LNCaP clone FGC (cell line): ENCODE results near the gene PSMD9.
"Not testable (repeated sequence)": the region's sequence is repeated elsewhere in the genome, so short reads cannot be mapped to it uniquely, and the experiment has no call there.

Experiments
- DNase-seq: peaks from one replicate; pipeline ENCODE4 v3.0.0-alpha.2; 2011; ENCODE audit warnings: low read depth
- H3K4me3 ChIP-seq: 2 replicates; pipeline ENCODE4 v1.5.1; 2011; ENCODE audit warnings: mild to moderate bottlenecking, low read depth, low read length, control low read depth
- TF ChIP-seq, protein P1 (sequence below): IDR thresholded peaks from 2 replicates; pipeline ENCODE4 v1.5.1; 2012; ENCODE audit warnings: mild to moderate bottlenecking; ENCODE audit not compliant: control insufficient read depth, insufficient read depth; ENCODE audit errors: extremely low read depth

The PSMD9 gene

GRCh38 chr12:121925358-121925695, 36.7 kb downstream of the PSMD9 start:
- no peak for DNase-seq
- TF ChIP-seq, protein P1, sequence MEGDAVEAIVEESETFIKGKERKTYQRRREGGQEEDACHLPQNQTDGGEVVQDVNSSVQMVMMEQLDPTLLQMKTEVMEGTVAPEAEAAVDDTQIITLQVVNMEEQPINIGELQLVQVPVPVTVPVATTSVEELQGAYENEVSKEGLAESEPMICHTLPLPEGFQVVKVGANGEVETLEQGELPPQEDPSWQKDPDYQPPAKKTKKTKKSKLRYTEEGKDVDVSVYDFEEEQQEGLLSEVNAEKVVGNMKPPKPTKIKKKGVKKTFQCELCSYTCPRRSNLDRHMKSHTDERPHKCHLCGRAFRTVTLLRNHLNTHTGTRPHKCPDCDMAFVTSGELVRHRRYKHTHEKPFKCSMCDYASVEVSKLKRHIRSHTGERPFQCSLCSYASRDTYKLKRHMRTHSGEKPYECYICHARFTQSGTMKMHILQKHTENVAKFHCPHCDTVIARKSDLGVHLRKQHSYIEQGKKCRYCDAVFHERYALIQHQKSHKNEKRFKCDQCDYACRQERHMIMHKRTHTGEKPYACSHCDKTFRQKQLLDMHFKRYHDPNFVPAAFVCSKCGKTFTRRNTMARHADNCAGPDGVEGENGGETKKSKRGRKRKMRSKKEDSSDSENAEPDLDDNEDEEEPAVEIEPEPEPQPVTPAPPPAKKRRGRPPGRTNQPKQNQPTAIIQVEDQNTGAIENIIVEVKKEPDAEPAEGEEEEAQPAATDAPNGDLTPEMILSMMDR = no peak
- no peak overlapping the region for H3K4me3 ChIP-seq

- no peak overlapping the region for H3K4me3 ChIP-seq
- no peak for DNase-seq
- TF ChIP-seq, protein P1 = no peak
These were observed 38.5 kb downstream of the PSMD9 start for GRCh38 chr12:121926874-121927706.

GRCh38 chr12:121927813-121928212, 39.2 kb downstream of the PSMD9 start:
- TF ChIP-seq, protein P1 = no peak
- DNase-seq = no peak
- H3K4me3 ChIP-seq = no peak overlapping the region

DNA sequence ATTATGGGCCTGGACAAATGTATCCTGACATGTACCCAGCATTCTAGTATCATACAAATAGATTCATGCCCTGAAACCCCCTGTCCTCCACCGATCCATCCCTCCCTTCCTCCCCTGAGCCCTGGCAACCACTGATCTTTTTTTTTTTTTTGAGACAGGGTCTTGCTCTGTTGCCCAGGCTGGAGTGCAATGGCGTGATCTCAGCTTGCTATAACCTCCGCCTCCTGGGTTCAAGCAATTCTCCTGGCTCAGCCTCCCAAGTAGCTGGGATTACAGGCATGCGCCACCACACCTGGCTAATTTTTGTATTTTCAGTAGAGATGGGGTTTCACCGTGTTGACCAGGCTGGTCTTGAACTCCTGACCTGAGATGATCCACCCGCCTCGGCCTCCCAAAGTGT, 41.0 kb downstream of the PSMD9 start:
- not testable (repeated sequence) for DNase-seq

DNA sequence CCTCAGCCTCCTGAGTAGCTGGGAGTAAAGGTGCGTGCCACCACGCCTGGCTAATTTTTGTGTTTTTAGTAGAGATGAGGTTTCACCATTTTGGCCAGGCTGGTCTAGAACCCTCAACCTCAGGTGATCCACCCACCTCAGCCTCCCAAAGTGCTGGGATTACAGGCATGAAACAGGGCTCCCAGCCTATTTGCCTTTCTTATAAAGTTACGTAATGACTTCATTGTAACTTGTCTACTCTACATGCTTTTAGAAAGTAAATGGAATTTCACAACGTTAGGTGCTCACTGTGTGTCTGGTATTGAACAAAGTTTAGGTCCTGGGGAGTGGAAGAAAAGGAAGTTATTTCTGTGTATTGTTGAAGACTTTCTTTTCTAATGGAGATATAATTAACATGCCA, 42.3 kb downstream of the PSMD9 start:
- TF ChIP-seq, protein P1 = no peak
- H3K4me3 ChIP-seq = no peak overlapping the region
- DNase-seq = no peak

More for the DNA sequence above, 41.0 kb downstream of the PSMD9 start:
- not testable (repeated sequence) for H3K4me3 ChIP-seq

DNA sequence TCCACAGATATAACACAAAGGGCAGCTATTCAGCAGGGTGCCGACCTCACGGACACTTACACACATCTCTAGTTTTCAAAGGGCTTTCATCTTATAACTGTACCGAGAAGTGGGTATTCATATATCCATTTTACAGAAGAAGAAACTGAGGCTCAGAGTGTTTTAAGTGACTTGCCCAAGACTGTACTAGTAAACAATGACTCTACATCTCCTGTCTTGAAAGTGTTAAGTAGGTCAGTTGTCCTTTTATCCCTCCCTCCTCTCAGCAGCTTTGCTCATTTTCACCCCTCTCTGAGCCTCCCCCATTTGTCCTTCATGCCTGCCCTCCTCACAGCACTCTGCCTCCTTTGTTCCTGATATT, 43.6 kb downstream of the PSMD9 start:
- no peak for DNase-seq
- no peak overlapping the region for H3K4me3 ChIP-seq
- TF ChIP-seq, protein P1 = no peak

DNA sequence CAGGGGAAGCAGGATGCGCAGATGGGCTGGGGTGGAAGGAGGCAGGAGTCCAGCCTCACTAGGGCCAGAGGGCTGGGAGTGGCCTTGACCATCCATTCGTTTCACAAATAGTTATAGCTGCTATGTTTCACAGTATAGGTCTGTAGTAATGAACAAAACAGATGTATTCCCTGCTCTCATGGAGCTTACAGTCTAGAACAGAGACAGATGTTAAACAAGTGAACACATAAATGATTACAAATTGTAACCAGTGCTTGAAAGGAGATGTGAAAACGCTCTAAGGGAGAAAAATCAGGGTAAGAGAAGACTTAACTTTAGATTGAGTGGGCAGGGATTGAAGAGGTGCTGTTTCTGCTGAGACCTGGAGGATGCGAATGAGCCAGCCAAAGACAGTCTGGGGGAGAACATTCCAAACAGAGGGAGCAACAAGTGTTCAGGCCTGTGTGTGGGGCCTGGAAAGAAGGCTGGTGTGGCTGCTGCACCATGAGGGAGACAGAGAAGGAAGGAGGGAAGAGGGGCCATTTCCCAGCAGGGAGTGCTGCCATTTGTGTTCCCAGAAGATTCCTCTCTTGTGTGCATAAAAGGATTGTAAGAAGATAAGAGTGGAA, 44.4 kb downstream of the PSMD9 start:
- TF ChIP-seq, protein P1 = no peak

More for the DNA sequence above, 44.4 kb downstream of the PSMD9 start:
- no peak overlapping the region for H3K4me3 ChIP-seq
- DNase-seq = no peak
